ENCODE data around the gene TNFRSF1B.
"Not testable (repeated sequence)": the region's sequence is repeated elsewhere in the genome, so short reads cannot be mapped to it uniquely, and the experiment has no call there.

DNA sequence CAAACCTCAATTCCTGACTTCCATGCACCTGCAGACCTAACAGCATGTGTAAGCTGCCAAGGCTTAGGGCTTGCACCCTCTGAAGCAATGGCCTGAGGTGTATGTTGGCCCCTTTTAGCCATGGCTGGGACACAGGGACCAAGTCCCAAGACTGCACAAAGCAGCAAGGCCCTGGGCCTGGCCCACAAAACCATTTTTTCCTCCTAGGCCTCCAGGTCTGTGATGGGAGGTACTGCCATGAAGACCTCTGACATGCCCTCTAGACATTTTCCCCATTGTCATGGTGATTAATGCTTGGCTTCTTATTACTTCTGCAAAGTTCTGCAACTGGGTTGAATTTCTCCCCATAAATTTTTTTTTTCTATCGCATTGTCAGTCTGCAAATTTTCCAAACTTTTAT lies 55.9 kb downstream of the TNFRSF1B start:
- TF ChIP-seq, protein P1, sequence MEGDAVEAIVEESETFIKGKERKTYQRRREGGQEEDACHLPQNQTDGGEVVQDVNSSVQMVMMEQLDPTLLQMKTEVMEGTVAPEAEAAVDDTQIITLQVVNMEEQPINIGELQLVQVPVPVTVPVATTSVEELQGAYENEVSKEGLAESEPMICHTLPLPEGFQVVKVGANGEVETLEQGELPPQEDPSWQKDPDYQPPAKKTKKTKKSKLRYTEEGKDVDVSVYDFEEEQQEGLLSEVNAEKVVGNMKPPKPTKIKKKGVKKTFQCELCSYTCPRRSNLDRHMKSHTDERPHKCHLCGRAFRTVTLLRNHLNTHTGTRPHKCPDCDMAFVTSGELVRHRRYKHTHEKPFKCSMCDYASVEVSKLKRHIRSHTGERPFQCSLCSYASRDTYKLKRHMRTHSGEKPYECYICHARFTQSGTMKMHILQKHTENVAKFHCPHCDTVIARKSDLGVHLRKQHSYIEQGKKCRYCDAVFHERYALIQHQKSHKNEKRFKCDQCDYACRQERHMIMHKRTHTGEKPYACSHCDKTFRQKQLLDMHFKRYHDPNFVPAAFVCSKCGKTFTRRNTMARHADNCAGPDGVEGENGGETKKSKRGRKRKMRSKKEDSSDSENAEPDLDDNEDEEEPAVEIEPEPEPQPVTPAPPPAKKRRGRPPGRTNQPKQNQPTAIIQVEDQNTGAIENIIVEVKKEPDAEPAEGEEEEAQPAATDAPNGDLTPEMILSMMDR (IDR thresholded peaks at IDR 0.05), result not testable (repeated sequence)
- TF ChIP-seq POLR2A (IDR thresholded peaks at IDR 0.05), result not testable (repeated sequence)
